Measurements from ENCODE around the gene CALHM1.
"Not testable (repeated sequence)": the region's sequence is repeated elsewhere in the genome, so short reads cannot be mapped to it uniquely, and the experiment has no call there.

CALHM1 gene

DNA sequence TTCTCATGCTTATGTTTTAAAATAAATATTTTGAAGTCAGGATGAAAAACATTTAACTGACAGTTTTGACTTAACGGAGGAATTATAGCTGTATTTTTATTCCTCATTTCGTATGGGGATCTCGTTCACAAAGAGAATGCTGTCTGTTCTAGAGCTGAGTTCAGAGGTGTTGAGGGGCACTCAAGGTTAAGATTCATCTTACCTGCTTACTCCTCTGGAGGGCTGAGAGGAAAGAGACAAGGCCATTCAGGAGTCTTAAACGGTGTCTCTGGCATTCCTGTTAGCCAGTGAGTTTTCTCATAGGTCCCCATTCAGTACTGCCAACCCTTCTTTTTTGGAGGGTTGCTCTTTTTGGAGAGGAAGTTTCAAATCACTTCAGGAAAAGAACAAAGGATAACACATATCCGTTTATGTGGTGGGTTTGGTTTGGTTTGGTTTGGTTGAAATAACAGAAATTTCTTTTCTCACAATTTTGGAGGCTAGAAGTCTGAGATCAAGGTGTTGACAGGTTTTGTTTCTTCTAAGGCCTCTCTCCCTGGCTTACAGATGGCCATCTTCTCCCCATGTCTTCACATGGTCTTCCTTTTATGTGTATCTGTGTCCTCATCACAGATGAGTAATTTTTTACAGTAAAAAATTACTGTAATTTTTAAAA, 29.6 kb downstream of the CALHM1 start:
- DNase-seq = no peak

DNA sequence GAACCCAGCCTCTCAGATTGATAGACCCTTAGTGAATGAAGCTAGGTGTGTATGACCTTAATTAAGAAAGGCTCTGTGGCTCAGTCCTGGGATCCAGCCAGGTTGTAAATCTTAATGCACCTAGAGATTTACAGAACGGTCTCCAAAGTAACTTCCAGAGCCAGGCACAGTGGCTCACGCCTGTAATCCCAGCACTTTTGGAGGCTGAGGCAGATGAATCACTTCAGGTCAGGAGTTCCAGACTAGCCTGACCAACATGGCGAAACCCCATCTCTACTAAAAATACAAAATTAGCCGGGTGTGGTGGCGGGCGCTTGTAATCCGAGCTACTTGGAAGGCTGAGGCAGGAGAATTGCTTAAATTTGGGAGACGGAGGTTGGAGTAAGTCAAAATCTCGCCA, 30.8 kb downstream of the CALHM1 start:
- no peak for DNase-seq

DNA sequence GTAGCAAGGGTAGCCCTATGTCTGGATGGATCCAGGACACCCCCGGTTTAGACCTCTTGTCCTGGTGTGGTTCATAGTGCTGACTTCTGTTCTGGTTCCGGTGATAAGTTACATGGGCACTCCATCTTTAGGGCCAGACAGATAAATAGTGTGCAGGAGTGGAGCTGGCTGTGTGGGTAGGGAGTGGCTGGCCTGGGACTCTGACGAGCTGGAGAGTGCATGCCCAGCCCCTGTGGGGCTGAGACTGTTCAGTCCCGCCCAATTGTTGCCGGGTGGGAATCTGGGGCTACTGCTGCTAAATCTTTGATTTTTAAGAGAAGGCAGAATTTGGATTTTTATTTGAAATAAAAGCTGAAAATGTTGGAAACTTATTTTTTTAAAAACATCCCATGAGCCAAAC, 35.0 kb downstream of the CALHM1 start:
- DNase-seq = no peak

DNA sequence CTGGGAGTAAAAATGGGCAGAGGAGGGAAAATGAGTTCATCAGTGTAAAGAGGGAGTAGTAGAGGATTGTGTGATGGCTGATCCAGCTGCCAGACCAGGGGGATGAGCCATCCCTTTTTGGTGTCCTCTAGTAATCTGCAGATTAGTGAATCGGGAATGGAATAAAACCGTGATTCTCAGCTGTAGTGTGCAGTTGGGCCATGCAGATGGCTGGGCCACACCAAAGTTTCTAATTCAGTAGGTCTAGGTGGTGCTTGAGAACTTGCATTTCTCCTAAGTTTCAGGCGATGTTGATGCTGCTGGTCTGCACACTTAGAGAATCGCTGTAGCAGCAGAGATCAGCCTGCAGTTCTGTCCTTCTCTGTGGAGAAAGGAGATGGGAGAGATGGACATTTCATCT, 39.6 kb downstream of the CALHM1 start:
- no peak for DNase-seq

DNA sequence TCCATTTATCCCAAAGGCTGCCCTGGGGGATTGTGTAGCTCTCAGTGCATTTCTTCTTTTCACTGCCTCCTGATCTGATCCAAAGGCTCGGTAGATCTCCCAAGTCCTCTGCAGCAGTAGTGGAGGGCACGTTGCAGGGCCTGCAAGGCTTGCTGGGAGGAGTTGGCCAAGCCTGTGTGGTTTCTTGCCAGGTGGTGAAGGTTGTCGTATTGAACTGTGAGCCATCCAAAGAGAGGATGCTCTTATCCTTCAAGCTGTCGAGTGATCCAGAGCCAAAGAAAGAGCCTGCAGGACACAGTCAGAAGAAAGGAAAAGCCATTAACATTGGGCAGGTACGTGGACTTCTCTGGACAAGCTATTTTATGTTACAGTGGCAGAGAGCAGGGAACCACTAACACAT, 41.1 kb downstream of the CALHM1 start:
- no peak for DNase-seq

DNA sequence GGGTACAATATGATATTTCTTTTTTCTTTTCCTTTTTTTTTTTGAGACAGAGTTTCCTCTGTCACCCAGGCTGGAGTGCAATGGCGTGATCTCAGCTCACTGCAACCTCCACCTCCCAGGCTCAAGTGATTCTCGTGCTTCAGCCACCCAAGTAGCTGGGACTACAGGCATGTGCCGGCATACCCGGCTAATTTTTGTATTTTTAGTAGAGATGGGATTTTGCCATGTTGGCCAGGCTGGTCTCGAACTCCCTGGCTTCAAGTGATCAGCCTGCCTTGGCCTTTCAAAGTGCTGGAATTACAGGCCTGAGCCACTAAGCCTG, 41.6 kb downstream of the CALHM1 start:
- not testable (repeated sequence) for DNase-seq

DNA sequence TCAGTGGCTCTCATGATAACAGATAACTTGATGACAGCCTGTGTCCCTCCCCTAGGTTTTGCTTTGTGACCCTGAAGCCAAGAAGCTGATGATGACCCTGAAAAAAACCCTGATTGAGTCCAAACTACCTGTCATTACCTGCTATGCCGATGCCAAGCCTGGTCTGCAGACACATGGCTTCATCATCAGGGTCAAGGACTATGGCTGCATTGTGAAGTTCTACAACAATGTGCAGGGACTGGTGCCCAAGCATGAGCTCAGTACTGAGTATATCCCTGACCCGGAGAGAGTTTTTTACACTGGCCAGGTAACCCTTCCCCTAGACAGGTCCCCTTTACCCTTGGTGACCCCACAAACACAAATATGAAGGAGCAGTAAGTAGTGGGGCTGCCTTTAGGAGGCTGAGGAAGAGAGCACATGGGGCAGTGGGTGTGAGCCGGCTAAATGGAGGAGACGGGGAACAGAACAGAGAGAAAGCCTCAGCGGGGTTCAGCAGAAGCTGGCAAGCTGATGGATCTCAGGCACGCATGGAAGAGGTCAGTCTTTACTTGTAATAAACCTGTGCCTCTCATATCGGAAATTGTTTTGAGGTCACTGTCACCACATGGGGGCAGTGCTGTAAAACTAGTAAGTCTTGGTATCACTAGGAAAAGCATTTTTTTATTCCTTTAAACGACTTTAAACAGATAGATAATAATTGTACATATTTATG, 42.1 kb downstream of the CALHM1 start:
- peak; percentile 54 for DNase-seq

DNA sequence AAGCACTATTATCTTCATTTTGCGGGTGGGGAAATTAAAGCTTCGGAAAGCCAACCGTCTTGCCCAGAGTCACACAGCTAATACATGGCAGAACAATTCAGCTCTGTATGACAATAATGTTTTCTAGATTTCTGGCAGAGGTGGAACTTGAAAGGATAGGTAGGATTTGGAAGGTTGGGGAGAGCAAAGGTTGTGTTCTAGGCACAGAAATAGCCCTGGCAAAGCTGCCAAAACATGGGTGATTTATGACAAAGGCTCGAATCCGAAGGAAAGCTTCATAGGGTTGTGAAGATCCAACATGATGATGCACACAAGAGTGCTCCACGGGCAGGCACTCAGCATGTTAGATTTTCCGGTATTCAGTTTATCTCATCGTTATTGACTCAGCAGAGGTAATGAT, 43.1 kb downstream of the CALHM1 start:
- no peak for DNase-seq

DNA sequence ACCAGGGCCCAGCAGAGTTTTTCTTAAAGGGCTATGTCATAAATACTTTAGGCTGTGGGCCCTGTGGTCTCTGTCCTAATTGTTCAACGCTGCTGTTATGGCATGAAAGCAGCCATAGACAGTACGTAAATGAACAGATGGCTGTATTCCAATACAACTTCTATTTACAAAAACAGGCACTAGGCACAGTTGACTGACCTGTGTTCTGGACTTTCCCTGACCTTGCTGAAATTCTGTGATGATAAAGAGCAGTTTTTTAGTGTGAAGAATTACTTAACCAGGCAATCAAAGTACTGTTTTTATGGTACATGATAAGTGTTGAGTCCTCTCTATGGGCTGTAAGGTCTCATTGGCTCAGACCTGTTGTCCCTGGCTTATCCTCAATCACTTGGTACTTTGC, 45.1 kb downstream of the CALHM1 start:
- DNase-seq = no peak
